Activated CD8-positive, alpha-beta memory T cell treated with anti-CD3 and anti-CD28 coated beads for 48 hours (primary cell): ENCODE results near the gene NDUFA11.
"Not testable (repeated sequence)": the region's sequence is repeated elsewhere in the genome, so short reads cannot be mapped to it uniquely, and the experiment has no call there.

ENCODE experiments used
- DNase-seq, 3 experiments: peaks; one replicate each; pipeline ENCODE4 v3.0.0-alpha.2; 2020; ENCODE audit warnings: low read depth in 2 of 3, low spot score in 2 of 3

The NDUFA11 gene

GRCh38 chr19:5857203-5858081 lies 46.1 kb downstream of the NDUFA11 start:
- no peak for DNase-seq

DNA sequence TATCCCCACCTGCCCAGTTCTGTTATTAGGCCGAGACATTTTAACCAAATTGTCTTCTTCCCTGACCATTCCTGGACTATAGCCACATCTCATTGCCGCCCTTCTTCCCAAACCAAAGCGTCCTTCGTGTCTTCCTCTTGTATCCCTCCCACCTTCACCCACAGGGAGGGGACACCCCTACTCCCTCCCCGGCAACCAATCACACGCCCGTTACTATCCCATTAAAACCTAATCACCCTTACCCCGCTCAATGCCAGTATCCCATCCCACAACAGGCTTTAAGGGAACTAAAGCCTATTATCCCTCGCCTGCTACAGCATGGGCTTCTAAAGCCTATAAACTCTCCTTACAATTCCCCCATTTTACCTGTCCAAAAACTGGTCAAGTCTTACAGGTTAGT lies 48.4 kb downstream of the NDUFA11 start:
- not testable (repeated sequence) for DNase-seq

DNA sequence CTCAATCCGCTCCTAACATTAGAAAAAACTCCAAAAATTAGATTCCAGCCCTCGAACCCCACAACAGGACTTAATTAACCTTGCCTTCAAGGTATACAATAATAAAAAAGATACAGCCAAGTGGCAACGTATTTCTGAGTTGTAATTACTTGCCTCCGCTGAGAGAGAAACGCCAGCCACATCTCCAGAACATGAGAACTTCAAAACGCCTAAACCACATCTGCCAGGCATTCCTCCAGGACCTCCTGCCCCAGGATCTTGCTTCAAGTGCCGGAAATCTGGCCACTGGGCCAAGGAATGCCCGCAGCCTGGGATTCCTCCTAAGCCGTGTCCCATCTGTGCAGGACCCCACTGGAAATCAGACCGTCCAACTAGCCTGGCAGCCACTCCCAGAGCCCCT lies 49.5 kb downstream of the NDUFA11 start:
- not testable (repeated sequence) for DNase-seq

DNA sequence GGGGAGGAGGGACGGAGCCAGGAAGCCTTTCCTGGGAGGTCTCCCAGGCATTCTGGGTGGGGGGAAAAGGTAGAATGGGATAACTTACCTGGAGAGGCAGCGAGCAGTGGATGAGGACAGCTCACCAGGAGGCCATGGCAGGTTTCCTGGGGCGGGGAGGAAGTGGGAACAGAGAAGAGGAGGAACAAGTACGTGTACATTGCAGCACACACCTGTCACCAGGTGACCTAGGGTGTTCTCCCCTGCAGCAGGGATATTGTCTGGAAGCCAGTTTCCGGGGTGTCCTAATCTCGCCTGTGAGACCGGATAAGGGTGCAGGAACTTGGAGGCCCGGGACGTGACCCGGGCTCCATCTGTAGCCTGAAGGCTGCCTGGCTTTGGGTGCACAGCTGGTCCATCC lies 52.3 kb downstream of the NDUFA11 start, which contains the start of gene FUT3:
FUT3 (minus strand) TSS at position 148 of the 400 bp plus-strand sequence.
- no peak for DNase-seq

DNA sequence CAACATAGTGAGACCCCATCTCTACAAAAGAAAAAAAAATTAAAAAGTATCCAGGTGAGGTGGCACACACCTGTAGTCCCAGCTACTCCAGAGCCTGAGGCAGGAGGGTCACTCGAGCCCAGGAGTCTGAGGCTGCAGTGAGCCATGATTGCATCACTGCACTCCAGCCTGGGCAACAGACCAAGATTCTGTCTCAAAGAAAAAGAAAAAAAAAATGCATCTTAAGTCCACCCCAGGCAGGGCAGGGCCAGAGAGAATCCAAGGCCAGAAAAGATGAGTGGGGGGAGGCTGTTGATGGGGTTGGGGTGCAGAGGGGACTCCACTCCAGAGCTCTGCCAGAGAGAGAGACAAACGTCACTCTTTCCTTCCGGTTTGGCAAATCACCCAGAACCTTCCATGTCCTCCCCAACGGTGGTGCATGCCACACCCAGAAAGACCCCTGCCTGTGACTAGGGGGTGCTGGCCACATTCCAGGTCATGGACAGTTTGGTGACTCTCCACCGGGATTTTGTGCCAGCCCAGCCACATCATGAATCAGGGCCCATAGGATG lies 52.8 kb downstream of the NDUFA11 start:
- no peak for DNase-seq

DNA sequence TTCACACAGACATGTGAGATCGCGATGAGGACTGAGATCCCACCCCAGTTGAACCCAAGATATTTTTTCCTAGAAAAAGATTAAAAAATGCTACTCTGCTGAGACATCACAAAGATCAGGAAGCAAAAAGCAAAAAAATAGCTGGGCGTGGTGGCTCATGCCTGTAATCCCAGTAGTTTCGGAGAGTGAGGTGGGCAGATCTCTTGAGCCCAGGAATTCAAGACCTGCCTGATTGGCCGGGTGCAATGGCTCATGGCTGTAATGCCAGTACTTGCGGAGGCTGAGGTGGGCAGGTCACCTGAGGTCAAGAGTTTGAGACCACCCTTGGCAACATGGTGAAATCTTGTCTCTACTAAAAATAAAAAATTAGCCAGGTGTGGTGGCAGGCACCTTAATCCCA lies 53.4 kb downstream of the NDUFA11 start:
- no peak for DNase-seq

DNA sequence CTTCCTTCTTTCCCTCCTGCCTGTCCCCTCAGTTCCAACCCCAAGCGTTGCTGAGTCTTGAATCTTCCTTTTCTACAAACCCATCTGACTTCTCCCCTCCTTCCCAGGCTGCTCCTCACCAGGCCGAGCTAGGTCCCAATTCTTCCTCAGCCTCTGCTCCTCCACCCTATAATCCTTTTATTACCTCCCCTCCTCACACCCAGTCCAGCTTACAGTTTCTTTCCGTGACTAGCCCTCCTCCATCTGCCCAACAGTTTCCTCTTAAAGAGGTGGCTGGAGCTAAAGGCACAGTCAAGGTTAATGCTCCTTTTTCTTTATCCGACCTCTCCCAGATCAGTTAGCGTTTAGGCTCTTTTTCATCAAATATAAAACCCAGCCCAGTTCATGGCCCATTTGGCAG lies 55.0 kb downstream of the NDUFA11 start:
- not testable (repeated sequence) for DNase-seq

- DNase-seq: not testable (repeated sequence)
Observed at GRCh38 chr19:5847846-5848245, 55.7 kb downstream of the NDUFA11 start.
